GM20000 (cell line): ENCODE measurements around the gene ZNF638.

Experiments
- DNase-seq: peaks from one replicate; pipeline ENCODE4 v3.0.0; 2012; ENCODE audit warnings: low spot score
- TF ChIP-seq, protein P1 (sequence below): IDR thresholded peaks from 2 replicates; pipeline ENCODE4 v1.5.1; 2012; ENCODE audit warnings: mild to moderate bottlenecking, control low read depth; ENCODE audit errors: extremely low read depth, missing control alignments

The ZNF638 gene

DNA sequence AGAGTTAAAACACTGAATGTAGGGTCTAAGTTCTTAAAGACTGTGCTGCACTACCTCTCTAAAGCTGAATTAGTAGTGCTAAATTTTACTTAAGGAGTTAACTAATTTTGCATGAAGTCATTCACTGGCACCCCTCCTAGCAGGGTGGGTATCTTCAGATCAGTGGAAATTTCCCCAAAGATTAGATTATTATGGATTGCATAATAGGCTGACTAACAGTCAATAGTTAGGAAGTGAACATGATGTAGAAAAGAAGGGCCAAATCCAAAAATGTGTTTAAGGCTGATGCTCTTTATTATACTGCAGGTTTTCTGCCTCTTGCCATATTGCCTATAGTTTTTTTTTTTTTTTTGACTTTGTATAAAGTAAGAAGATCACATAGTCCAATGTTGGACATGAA is 5.2 kb downstream of the ZNF638 start:
- no peak for DNase-seq
- TF ChIP-seq, protein P1, sequence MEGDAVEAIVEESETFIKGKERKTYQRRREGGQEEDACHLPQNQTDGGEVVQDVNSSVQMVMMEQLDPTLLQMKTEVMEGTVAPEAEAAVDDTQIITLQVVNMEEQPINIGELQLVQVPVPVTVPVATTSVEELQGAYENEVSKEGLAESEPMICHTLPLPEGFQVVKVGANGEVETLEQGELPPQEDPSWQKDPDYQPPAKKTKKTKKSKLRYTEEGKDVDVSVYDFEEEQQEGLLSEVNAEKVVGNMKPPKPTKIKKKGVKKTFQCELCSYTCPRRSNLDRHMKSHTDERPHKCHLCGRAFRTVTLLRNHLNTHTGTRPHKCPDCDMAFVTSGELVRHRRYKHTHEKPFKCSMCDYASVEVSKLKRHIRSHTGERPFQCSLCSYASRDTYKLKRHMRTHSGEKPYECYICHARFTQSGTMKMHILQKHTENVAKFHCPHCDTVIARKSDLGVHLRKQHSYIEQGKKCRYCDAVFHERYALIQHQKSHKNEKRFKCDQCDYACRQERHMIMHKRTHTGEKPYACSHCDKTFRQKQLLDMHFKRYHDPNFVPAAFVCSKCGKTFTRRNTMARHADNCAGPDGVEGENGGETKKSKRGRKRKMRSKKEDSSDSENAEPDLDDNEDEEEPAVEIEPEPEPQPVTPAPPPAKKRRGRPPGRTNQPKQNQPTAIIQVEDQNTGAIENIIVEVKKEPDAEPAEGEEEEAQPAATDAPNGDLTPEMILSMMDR: no peak

DNA sequence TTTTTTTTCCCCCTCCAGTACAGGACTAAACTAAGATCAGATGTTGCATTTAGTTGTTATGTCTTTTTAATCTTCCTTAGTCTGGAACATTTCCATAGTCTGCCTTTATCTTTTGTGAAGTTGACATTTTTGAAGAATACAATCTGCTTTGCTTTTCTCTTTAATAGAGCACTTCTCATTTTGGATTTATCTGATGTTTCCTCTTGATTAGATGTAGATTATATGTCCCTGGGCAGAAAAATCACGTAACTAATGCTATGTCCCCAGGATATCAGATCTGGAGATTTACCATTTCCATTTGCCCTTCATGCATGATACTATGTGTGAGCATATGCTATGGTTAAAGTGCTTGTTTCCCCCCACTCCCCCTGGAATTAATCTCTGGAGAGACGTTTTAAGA is 6.2 kb downstream of the ZNF638 start:
- TF ChIP-seq, protein P1: no peak

DNA sequence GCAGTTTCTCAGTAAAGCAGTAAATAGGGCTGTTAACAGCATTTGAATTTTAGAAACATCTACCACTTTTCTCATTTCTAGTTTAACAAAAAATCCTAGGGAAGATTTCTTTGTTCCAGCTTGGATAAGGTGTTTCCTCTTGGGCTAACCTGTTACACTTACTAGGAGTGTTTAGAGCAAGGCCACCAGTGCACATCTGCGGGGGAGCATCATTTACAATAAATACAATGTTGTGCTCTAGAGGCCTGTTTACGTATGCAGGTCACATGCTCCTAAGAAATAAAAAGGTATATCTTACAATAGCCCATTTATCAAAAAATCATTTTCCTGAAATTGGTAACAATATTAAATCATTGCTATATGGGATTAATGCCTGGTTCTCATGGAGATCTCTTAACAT is 8.1 kb downstream of the ZNF638 start:
- TF ChIP-seq, protein P1: no peak
- DNase-seq: no peak

More for the DNA sequence above, 6.2 kb downstream of the ZNF638 start:
- DNase-seq: no peak

DNA sequence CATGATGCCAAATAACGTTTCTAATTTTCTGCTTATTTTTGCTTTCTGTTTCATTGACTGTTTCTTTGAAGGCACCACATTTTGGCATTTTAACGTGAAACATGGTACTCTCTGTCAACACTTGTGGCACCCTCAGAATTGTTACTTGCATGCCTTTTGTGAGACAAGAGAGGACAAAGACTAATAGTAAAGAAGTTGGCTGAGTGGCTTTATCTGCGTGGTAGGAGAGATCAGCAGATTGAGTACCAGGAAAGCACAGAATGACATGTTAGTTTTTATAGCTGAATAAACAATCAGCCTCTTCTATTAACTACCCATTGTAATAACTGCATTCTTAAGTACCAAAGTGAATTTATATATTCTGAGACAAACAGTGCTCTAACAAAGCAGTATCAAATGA is 8.6 kb downstream of the ZNF638 start:
- TF ChIP-seq, protein P1: no peak
- DNase-seq: no peak

DNA sequence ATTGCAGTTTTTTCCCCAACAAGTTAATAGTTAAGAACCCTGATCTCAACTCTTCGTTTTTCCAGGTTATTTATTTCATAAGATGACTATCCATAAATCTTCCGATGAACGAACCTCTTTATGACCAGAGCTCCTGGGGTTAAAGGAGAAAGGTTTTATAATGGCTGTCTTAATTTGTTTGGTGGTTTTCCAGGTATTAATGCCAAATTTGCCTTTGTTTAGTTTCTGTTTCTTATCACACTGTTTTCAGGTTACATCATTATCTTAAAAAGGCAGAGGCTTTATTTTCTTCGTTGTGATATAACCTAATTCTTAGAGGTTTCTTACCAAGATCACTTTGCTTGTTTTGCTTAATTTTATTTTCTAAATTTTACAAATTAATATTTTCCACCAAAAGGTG is 10.1 kb downstream of the ZNF638 start:
- no peak for DNase-seq
- TF ChIP-seq, protein P1: no peak

DNA sequence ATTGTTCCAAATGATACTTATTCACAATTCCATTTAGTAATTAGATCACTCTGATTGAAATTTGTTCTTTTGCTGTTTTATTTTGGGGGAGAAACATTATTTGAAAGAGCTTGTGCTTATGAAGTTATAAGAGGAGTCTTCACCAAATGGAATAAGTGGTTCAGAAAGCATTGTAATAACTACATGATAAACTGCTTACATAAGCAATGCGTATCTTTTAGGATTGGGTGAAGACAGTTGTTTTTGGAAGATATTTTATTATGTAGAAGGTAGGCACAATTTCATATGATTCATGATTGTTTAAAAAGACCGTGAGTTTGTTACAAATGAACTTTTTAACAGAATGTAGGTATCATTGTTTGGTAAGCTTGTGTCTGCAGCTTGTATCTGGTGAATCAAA is 14.5 kb downstream of the ZNF638 start:
- TF ChIP-seq, protein P1: no peak
- no peak for DNase-seq

DNA sequence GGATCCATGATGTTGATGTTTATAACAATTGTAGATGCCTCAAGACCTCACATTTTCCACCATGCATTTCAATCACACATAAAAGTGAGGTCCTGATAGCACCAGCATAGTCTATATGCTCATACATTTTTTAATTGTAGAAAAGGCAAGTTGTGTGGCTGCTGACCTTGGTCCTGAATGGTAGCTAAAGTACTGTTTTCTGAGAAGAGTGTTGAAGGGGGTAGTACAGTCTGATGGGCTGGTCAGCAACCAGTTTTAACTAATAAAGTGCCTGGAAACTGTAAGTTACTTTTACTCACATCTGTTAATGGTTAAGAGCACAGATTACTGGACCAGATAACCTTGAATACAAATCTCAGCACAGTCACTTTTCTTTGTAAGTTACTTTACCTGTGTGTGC is 15.9 kb downstream of the ZNF638 start:
- TF ChIP-seq, protein P1: no peak
- DNase-seq: no peak
